ENCODE data around the gene EFCAB6. TPM values are rescaled to one million over a fixed set of nuclear protein-coding genes. Genes with fewer than 3 reads are reported as not detected.
A peak's percentile ranks its signal among the peaks of the same experiment; 100 is the strongest.

The EFCAB6 gene
- polyA plus RNA-seq, 1 donor: 0.80 TPM

DNA sequence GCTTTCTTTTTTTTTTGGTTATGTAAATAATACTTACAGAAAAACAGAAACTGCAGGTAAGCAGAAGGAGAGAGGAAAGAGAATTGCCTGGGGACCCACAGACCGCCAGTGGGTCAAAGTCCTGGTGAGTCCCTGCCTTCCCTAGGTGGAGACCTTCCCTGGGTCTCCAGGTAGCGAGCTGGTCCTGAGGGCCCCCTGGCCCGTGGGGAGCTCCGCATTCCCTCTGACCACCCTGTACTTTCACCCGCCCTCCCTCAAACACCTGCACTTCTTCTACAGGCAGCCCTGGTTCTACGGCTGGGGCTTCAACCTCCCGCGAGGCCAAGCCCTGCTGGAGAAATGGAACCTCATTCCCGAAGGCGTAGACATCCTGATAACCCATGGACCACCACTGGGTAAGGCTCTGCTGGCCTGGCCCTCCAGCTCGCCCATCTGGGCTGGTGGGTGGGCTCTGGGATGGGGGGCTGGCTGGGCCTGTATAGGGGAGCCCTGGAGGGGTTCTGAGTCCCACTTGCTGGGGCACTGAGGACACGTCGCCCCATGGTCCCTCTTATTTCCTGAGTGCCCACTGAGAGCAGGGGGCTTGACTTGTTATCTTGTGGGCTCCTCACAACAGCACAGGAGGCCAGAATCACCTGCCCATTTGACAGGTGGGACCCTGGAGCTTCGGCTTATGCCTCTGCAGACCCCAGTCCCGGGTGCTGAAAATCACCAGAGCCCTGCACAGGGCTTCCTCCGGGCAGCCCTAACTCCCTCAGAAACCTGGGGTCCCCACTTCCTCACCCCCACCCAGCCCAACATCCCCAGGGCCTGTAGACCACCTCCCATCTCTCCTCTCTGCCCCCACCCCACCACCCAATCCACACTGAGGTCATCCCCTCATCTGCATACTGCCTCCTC is 313.9 kb downstream of the EFCAB6 start:
- DNase-seq: no peak

DNA sequence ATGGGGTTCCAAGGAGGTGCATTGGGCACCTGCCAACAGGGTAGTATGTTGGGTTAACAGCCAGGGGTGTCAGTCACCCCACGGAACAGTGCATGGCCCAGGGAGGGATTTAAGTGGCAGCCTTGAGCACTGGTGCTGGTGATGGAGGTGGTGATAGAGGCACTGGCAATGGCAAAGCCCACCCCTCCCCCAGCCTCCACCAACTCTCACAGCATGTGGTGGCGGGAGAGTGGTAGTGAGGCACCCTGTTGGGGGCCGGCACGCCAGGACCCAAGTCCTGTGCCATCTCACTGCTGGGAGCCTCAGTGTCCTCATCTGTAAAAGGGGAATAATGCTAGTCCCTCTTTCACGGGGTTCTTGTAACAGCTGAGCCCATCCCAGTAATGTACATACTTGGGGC is 318.8 kb downstream of the EFCAB6 start:
- DNase-seq: no peak

DNA sequence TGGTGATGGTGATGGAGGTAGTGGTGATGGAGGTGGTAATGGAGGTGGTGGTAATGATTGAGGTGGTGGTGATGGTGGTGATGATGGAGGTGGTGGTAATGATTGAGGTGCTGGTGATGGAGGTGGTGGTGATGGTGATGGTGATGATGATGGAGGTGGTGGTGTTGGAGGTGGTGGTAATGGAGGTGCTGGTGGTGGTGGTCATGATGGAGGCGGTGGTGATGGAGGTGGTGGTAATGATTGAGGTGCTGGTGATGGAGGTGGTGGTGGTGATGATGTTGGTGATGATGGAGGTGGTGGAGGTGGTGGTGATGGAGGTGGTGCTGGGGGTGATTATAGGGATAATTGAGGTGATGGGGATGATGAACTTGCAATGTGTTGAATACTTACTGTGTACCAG is 320.4 kb downstream of the EFCAB6 start:
- no peak for DNase-seq

DNA sequence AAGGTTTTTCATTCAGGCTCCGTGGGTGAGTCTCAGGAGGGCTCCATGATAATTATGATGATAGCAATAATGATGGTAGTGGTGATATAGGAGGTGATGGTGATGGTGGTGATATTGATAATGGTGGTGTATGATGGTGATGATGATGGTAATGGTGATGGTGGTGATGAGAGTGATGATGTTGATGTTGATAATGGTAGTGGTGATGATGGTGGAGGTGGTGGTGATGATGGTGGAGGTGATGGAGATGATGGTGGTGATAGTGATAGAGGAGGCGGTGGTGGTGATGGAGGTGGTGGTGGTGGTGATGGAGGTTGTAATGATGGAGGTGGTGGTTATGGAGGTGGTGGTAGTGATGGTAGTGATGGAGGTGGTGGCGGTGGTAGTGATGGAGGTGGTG is 320.9 kb downstream of the EFCAB6 start:
- no peak for DNase-seq

DNA sequence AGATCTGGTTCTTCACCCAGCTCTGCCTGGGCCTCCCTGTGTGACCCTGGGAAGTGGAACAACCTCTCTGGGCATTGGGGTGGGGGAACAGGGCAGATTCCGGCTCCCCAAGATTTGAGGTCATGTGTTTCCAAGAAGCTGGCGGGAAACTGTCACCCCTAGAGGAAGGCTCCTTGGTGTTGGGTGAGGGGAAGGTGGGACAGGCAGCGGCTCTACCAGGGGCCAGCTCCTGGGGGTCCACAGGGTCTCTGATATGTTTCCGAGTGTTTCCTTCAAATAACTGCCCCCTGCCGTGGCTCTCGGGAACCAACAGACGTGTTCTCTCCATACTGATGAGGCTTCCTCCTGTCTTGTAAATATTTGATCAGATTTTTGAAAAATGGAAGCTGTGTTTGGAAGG is 321.8 kb downstream of the EFCAB6 start:
- no peak for DNase-seq

DNA sequence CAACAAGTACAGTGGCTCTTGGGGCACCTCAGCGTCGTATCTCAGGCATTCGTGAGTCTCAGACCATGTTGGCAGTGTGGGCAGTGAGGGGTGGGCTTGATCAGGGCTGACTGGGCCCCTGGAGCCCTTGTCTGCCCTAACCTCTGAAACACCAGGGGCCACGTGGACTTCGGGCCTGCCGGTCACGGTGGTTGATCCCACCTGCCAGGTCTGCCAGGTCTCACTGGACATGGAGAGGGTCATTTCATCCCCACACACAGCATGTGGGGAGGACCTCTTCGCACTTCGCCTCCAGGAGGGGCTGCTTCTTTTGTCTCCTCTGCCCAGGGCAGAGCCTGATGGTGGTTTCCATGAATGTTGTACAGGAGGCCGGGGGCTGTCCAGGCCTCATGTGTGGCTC is 323.2 kb downstream of the EFCAB6 start:
- DNase-seq: no peak

DNA sequence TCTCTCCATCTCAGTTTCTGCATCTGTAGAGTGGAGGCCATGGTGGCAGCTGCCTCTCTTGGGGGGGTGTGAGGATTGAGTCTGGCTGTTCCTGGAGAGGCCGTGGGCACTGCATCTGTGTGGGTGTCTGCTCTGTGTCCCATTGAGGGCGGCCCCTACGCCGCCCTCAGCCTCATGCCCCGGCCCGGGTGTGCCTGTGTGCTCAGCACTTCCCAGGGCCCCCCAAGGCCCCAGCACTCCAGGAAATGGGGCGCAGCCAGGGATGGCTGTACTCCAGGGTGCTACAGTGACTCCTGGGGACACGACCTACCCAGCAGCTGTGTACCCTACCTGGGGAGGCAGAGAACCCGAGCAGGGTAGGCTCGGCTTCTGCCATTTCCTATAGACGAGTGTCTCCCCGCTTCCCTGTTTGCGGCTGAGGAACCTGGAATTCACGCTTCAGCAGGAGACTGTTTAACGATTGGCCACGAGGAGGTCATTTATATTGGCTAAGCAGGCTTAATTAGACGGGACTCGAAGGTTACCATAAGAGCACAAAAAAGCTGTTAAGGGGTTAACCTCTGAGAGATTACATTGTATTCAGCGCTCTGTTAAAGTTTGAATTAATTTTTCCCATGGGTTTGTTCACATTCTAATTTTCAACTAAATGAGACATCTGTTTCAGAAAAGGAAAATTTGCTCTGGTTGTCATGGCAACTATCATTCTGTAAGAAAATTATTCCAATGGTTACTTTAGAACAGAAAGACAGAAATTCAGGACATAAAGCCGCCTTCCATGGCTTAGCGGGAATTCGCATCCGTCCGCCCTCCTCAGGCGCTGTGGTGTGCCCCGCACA is 323.9 kb downstream of the EFCAB6 start:
- DNase-seq: peak; percentile 9

DNA sequence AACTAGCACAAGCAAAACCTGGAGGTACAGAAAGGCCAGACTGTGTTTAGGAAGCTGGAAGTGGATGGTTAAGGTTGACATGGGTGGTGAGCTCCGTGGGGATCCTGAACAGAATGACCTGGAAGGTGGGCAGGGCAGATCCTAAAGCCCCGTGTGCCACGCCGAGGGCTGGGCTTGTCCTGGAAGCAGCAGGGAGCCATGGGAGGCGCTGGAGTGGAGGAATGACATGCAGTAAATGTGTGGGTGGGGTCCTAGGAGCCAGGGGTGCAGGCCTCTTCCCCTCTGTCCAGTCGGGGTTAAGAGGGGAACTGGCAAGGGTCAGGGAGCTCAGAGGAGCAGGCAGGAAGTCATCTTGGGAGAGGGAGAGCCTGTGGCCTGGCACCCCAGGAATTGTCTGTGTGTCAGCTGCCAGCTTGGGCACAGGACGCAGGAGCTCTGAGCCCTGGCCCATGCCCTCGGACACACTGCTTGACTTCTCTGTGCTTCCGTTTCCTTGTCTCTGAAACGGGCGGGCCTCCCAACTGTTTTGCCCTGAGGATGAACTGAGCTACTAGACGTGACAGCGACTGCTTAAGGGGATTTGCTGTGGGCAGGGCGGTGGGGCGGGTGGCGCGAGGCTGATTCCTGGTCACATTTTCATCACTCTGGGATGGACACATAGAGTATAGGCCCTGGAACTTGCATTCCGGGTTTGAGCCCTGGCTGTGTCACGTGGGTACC is 324.6 kb downstream of the EFCAB6 start:
- no peak for DNase-seq

DNA sequence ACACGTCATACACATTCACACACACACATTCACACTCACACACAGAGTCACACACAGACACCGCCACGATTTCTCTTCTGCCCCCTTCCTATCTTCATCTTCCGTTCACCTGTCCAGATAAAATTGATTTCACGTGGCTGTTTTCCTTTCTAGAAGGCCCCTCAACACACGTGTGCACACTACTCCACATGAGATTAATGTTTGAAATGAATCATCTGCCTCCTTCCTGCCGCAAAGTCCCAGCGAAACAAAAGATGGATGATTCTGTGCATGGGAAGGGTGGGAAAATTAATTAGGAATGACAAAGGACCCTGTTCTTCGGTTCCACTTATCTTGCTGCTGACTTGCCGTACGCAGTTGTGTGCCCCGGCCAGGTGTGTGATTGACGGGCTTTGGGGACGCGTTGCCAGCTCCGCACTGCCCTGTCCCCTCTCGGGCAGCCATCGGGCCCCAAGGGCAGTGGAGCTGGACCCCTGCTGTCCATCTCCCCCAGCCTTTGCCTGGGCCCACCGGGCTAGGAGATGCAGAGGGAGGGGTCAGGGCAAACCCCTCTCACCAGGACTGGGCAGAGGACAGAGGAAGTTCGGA is 326.5 kb downstream of the EFCAB6 start:
- DNase-seq: no peak

DNA sequence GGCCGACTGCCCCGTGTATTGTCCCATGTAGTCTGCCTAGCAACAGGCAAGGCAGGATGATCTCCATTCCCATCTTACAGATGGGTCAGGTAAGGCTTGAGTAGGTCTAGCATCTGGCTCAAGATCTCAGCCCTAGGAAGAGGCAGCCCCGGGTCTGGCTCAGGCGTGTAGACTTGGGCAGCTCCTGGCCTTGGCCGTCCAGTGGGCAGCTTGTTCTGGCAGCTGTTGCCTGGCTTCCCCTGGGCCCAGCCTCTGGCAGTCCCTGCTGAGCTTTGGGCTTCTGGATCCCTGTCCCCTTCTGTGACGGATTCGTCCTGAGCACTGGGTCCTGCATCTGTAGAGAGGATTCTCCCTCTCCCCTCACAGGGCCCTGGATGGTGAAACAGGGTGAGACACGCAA is 327.9 kb downstream of the EFCAB6 start:
- no peak for DNase-seq

DNA sequence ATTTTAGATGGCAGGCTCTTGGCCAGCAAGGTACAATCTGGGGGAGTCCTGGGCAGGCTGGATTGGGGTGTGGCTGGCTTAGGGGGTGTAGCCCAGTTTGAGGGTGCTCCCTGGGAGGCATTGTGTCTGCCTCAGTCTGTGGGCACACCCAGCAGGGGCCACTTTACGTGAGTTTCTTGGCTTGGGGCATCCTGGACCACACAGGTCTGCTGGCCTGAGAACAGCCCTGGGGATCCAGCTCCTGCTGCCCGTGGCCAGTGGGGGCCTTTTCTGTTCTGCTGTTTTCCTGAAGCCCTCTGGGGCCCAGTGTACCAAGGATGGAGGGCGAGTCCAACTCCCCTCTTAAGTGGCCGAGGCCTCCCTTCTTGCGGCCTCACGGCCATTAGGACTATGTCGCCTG is 328.4 kb downstream of the EFCAB6 start:
- DNase-seq: no peak

DNA sequence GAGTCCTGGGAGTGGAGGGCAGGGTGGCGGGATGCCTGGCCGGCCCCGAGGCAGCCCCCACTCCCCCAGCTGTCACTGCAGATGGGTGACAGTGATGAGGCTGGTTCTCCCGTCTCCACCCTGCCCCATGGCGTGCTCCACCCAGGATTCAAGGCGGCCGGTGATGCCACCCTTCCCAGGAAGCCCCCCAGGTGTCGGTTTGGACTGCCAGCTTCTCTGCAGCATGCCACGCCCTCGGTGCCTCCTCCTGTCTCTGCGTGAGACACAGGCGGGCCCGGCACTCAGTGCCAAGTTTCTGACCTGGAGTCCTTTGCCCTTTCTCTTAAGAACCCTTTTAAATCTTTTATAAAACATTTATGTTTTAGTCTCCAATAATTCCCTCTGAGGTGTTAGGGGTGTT is 328.8 kb downstream of the EFCAB6 start:
- no peak for DNase-seq

DNA sequence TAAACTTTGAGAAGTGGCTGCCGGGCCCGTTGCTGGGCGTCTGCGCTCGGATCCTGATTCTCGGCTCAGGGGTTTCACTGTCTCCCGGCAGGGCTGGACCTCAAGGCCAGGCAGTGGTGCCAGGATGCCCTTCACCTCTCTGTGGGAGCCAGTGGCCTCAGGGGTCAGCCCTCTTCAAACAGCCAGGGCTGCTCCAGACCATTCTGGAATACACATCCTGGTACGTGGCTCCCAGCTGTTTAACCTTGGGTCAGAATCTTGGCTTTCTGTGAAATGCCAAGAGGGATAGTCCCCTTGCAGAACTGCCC is 329.8 kb downstream of the EFCAB6 start:
- DNase-seq: no peak

DNA sequence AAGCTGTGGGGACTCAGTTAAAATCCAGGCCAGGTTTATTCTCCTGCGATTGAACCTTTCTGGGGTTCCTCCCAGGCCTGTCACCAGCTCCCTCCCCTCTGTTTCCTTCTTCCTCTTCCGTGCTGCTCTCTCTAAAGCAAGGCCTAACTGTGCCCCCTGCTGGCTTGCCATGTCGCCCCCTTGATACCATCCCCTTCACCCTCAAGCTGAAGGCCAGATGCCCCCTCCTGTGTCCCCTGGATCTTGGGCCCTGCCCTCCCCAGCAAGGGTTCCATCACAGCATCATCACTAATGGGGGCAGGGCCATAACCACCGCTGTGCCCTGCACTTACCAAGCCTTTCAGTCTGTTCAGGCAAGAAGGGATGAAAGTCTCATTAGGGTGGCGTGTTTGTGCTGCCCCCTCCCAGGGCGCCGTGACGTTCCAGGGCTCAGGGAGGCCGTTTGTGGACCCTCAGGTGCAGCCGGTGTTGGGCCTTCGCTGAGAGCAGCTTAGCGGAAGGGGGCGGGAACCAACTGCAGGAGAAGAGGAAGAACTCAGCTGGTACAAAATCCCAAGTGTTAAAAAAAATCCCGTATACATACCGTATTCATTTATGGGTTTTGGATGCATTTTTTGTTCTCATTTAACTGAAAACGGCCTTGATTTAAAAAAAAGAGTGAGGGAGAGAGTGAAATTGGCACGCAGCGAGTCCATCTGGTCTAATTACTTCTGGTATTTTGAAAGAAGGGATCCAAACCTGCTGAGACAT is 330.4 kb downstream of the EFCAB6 start:
- peak; percentile 9 for DNase-seq

DNA sequence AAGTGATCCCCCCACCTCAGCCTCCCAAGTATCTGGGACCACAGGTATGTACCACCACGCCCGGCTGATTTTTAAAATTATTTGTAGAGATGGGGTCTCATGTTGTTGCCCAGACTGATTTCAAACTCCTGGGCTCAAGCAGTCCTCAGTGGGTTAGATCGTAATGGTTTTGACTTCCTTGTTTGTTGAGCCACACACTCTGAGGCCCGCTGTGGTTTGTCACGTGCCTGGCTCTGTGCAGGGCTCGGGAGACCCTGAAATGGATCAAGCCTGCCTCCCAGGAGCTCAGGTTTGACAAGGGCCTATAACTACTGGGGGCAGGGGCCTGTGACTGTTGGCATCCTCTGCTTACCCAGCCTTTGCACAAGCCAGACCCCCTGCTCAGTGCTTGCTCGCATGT is 332.1 kb downstream of the EFCAB6 start:
- no peak for DNase-seq

DNA sequence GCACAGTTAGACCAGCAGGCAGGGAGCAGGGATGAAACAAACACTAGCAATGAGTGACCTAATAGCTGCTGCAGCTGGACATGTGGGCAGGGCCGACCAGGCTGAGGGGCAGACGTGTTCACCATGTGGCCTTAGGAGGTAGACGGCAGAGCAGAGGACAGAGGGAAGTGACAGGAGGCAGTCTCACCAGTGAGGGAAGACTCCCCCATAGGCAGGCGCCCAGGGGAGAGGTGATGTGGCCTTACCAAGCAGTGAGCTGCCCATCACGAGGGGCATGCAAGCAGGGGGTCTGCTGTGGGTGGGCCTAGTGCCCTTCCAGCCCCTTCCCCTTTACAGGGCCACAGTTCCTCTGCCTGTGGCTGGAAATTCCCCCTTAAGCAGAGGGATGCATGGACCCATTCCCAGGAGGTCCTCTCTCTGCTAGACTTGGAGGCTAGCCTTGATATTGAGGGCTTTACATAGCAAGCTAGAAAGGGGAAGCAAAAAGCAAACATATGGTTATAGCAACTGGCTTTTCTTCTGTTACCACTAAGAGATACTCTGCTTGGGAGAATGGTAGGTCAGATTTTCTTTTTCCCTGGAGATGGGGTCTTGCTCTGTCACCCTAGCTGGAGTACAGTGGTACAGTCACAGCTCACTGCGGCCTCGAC is 332.7 kb downstream of the EFCAB6 start:
- DNase-seq: no peak

Other genes starting within 250 kb of the EFCAB6 start
- 3.5 TPM for gene SULT4A1, start 50.2 kb upstream of the EFCAB6 start, polyA plus RNA-seq (ENCODE audit: insufficient read length)
- gene PNPLA5, start 79.7 kb upstream of the EFCAB6 start, polyA plus RNA-seq (ENCODE audit: insufficient read length): not detected
- 0.39 TPM for gene PNPLA3, start 111.5 kb upstream of the EFCAB6 start, polyA plus RNA-seq (ENCODE audit: insufficient read length)
- gene SAMM50, start 143.1 kb upstream of the EFCAB6 start, polyA plus RNA-seq (ENCODE audit: insufficient read length): 54.5 TPM
- gene PARVB, start 212.0 kb upstream of the EFCAB6 start, polyA plus RNA-seq (ENCODE audit: insufficient read length): 52.7 TPM

Data from hindlimb muscle (tissue), 1 donor.